Stomach smooth muscle (tissue), 2 donors: ENCODE results near the gene RBM8A.
A peak's percentile ranks its signal among the peaks of the same experiment; 100 is the strongest.

Experiments
- H3K27ac ChIP-seq: one replicate; pipeline ENCODE4 v1.7.0; 2013; ENCODE audit warnings: mild to moderate bottlenecking, low read length, inconsistent platforms
- H3K27me3 ChIP-seq, 2 donors: one replicate each; pipeline ENCODE4 v1.7.0; 2013; ENCODE audit warnings: low read length in 2 of 2; ENCODE audit not compliant: insufficient read depth in 2 of 2, control insufficient read depth in 1 of 2
- H3K36me3 ChIP-seq, 2 donors: one replicate each; pipeline ENCODE4 v1.7.0; 2013; ENCODE audit warnings: low read length in 2 of 2; ENCODE audit not compliant: control insufficient read depth in 2 of 2, insufficient read depth in 2 of 2
- H3K4me1 ChIP-seq: one replicate; pipeline ENCODE4 v1.7.0; 2013; ENCODE audit warnings: low read length; ENCODE audit not compliant: control insufficient read depth, insufficient read depth
- H3K4me3 ChIP-seq, 2 donors: one replicate each; pipeline ENCODE4 v1.7.0; 2013; ENCODE audit warnings: low read length in 2 of 2
- H3K9ac ChIP-seq, 2 donors: one replicate each; pipeline ENCODE4 v1.7.0; 2013; ENCODE audit warnings: low read length in 2 of 2, mild to moderate bottlenecking in 1 of 2
- H3K9me3 ChIP-seq, 2 donors: one replicate each; pipeline ENCODE4 v1.7.0; 2013; ENCODE audit warnings: low read length in 2 of 2; ENCODE audit not compliant: control insufficient read depth in 2 of 2
- donor health status: healthy.
- donor health status: Pancreatic carcinoma.

The RBM8A gene

DNA sequence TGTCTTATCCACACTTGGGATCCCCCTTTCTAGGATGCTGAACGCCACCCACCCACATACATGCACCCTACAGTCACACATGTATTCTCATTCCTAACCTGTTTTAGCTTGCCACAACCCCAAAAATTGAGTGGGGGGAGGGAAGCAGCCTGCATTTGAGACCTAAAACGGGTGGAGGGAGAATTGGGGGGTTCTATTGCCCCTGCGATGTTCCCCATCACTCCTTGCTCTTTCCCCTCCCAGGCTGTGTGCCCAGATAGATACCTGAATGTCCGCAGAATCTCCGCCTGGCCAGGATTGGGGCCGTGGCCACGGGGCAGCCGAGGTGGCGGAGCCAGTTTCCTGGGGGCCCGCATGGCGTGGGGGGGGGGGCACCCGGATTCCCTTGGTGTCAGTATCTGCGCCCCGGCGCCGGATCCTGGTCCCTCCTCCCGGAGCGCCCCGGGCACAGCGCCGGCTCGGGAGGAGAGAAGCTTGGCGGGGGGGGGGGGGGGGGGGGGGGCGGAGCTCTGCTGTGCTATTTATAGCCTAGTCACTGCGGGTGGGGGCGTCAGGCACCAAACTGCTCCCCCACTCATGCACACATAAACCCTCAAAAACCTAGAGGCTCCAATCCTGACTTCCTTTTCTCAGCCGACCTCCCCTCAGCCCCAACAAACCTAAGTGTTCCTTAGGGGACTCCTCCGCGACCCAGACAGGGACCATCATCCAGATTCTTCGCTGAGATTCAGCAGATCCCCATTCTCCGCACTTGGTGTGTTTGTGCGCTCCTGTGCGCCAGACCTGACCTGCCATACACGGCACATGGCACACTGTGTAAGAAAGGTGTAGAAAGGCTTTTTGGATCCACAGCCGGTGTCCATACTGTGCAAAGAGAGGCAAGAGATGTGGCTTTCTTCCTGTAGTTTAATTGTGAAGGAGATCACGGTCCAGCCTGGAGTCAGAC is 35.1 kb upstream of the RBM8A start:
- Histone ChIP-seq H3K27me3 (no peaks in the 10 kb centered on the region), H3K36me3 (no peaks in the 10 kb centered on the region), H3K4me1 (peaks cover 46% of the 10 kb centered on the region), H3K9me3 (peaks cover 0 to 4% of the 10 kb centered on the region in 2 donors), H3K9ac (peak overlapping the region; percentile 80 to 89), H3K27ac (peak overlapping the region; percentile 92), H3K4me3 (peak overlapping the region; percentile 88 to 92)

DNA sequence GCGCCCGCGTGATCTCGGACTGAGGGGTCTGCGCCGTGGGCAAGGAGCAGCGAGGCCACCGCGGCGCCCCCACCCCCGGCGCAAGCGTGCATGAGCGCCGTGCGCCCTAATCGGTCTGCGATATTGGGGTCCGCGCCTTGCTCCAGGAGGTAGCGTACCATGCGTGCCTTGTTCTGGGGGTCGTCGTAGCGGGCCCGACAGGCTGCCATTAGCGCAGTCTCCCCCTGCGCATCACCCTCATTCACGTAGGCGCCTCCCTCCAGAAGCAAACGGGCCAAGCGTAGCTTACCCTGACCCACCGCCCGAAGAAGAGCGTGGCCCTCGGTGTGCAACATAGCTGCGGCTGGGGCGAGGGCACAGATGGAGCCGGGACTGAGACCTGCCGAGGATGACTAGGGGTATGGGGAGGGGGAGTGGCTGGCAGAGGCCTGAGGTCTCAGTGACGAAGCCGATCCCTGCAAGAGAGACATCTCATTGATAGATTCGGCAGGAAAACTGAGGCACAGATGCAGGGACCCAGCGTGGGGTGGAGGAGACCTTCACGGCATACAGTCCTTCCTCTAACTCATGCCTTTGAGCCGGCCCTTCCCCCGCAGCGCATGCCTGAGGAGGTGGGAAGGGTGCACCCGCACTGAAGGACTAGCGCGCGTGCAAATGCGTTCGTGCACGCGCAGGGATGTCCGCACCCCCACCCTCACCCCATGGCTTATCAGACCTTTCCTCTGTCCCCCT is 34.3 kb upstream of the RBM8A start:
- peak overlapping the region; percentile 86 to 92 for H3K4me3 ChIP-seq
- H3K9me3 ChIP-seq = no peaks in the 10 kb centered on the region
- peak overlapping the region; percentile 92 for H3K27ac ChIP-seq
- H3K4me1 ChIP-seq = peaks cover 47% of the 10 kb centered on the region
- no peaks in the 10 kb centered on the region for H3K27me3 ChIP-seq
- H3K9ac ChIP-seq = peak overlapping the region; percentile 80 to 89
- H3K36me3 ChIP-seq = no peaks in the 10 kb centered on the region

DNA sequence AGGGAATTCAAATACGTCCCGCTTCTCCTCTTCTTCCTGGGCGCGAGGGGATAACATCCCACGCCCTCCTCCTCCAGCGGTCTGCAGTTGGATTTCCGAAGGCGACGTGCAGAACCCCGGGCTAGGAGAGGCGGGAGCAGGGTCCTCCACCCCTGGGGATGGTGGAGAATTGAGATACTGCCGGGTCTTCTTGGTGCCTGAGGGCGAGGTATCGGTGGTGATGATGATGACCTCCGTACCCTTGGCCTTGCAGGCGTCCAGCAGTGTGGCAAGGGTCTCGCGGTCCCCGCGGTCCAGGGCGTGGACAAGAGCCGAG is 33.8 kb upstream of the RBM8A start:
- H3K9ac ChIP-seq = peak overlapping the region; percentile 80 to 89

GRCh38 chr1:145960468-145961108 is 33.3 kb upstream of the RBM8A start:
- Histone ChIP-seq H3K27ac (peak overlapping the region; percentile 92), H3K36me3 (no peaks in the 10 kb centered on the region), H3K9me3 (no peaks in the 10 kb centered on the region), H3K27me3 (no peaks in the 10 kb centered on the region), H3K4me3 (peak overlapping the region; percentile 86 to 92), H3K9ac (peak overlapping the region; percentile 80 to 89), H3K4me1 (peaks cover 55% of the 10 kb centered on the region)

More for the DNA sequence above, 33.8 kb upstream of the RBM8A start:
- H3K27me3 ChIP-seq = no peaks in the 10 kb centered on the region
- H3K4me1 ChIP-seq = peaks cover 52% of the 10 kb centered on the region
- no peaks in the 10 kb centered on the region for H3K9me3 ChIP-seq
- no peaks in the 10 kb centered on the region for H3K36me3 ChIP-seq
- H3K27ac ChIP-seq = peak overlapping the region; percentile 92
- peak overlapping the region; percentile 86 to 92 for H3K4me3 ChIP-seq

- Histone ChIP-seq H3K27ac (peak overlapping the region; percentile 92), H3K9me3 (no peaks in the 10 kb centered on the region), H3K27me3 (no peaks in the 10 kb centered on the region), H3K4me3 (peak overlapping the region; percentile 86 to 92), H3K36me3 (no peaks in the 10 kb centered on the region), H3K9ac (peak overlapping the region; percentile 29 to 80), H3K4me1 (peaks cover 59% of the 10 kb centered on the region)
Measured at GRCh38 chr1:145959957-145960467, 32.7 kb upstream of the RBM8A start.

GRCh38 chr1:145959333-145959732 is 32.0 kb upstream of the RBM8A start:
- no peaks in the 10 kb centered on the region for H3K27me3 ChIP-seq
- no peaks in the 10 kb centered on the region for H3K36me3 ChIP-seq
- peak overlapping the region; percentile 92 for H3K27ac ChIP-seq
- no peak overlapping the region for H3K4me3 ChIP-seq
- H3K4me1 ChIP-seq = peaks cover 60% of the 10 kb centered on the region
- H3K9ac ChIP-seq = no peak overlapping the region
- H3K9me3 ChIP-seq = no peaks in the 10 kb centered on the region

DNA sequence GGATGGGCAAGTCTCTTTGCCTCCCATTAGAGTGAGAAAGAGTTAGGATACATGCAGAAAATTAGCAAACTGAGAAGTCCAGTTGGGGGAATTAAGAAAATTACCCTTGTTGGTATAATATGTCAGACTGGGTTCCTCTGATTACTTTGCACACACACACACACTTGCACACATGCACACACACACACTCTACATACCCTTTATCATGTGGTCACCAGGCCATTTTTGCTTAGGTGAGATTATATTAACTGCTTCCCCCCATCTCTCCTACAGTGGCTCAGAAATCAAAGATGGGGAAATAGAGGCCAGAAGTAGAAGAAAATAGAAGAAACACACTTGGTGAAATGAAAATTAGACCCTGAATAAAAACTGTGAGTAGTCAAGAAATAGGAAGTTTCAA is 31.4 kb upstream of the RBM8A start:
- H3K4me1 ChIP-seq = peaks cover 61% of the 10 kb centered on the region
- H3K36me3 ChIP-seq = no peaks in the 10 kb centered on the region
- peak overlapping the region; percentile 92 for H3K27ac ChIP-seq
- no peaks in the 10 kb centered on the region for H3K27me3 ChIP-seq
- no peaks in the 10 kb centered on the region for H3K9me3 ChIP-seq
- H3K9ac ChIP-seq = no peak overlapping the region
- peak overlapping the region in 1 of 2 donors; percentile 86 for H3K4me3 ChIP-seq

DNA sequence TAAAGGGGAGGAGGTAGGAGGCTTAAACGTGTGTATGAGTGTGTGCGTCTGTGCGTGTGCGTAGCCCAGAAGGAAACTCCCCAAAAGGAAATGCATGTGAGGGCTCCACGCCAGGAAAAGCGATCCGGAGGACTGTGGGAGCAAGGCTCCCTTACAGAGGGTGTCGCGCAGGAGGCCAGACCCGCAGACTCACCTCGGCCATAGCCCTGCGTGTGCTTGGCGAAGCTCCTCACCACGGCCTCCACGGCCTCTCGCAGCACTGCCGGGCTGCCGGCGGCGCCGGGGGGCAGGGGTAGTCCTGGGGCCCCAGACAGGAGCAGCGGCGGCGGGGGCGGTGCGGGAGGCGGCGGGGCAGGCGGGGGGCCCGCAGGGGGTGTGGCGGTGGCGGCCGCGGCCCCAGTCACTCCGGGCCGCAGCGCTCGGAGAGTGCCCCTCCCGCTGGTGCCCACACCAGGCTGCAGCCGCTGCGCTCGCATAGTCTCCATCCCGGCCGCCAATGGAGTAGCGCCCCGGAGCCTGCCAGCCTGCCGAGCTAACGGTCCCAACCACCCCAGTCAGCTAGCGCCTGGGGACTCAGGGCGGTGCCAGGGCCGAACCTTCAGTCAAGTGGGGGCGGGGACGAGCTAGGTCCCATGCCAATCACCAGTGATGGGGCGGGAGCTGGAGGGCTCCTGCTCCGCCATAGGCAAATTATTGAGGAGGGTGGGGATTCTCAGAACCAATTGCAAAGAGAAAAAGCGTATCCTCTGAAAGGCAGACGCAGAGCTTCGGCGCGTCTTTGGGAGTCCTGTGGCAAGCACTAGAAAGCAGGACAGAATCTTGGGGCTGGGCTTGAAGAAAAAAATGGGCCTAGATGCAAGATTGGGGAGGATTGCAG is 30.4 kb upstream of the RBM8A start, which contains the start of gene LIX1L:
Gene LIX1L (minus strand): TSS at position 575 of the 877 bp plus-strand sequence. CDS start 90 bp downstream, at position 485.
- H3K9ac ChIP-seq = peak within 1 kb of the TSS; percentile 84
- H3K27ac ChIP-seq = peak within 1 kb of the TSS; percentile 92
- no peaks in the 10 kb centered on the region for H3K9me3 ChIP-seq
- H3K27me3 ChIP-seq = no peaks in the 10 kb centered on the region
- H3K4me3 ChIP-seq = peak within 1 kb of the TSS; percentile 63 to 86
- no peaks in the 10 kb centered on the region for H3K36me3 ChIP-seq
- H3K4me1 ChIP-seq = peaks cover 53% of the 10 kb centered on the region

- Histone ChIP-seq H3K36me3 (peaks cover 0 to 2% of the 10 kb centered on the region in 2 donors), H3K4me1 (peaks cover 48% of the 10 kb centered on the region), H3K9me3 (no peaks in the 10 kb centered on the region), H3K27me3 (no peaks in the 10 kb centered on the region), H3K9ac (peak overlapping the region; percentile 84), H3K27ac (peak overlapping the region; percentile 92), H3K4me3 (peak overlapping the region; percentile 63 to 86)
Measured at GRCh38 chr1:145956781-145957442, 29.6 kb upstream of the RBM8A start.
